Loucy (cell line): ENCODE measurements around the gene KIAA2012.

Experiments
- CTCF ChIP-seq: fragments of 200-600 bp; sonication (generic); conservative IDR thresholded peaks from 2 replicates; pipeline ENCODE4 v1.5.1; 2014; ENCODE audit warnings: mild to moderate bottlenecking, antibody characterized with exemption, low read length
- EZH2phosphoT487 ChIP-seq: fragments of 200-600 bp; IDR thresholded peaks from 2 replicates; pipeline ENCODE4 v1.6.1; 2018; ENCODE audit warnings: antibody characterized with exemption, mild to moderate bottlenecking, moderate library complexity, borderline replicate concordance

- no peak for TF ChIP-seq CTCF
- no peak for TF ChIP-seq EZH2phosphoT487
These were observed 36.0 kb upstream of the KIAA2012 start for GRCh38 chr2:202037086-202037485.
